ENCODE data around the gene CSN3.

GRCh38 chr4:70251945-70252277, 9.5 kb downstream of the CSN3 start:
- no peak for TF ChIP-seq CTCF (IDR thresholded peaks at IDR 0.05; ENCODE audit: insufficient read depth, low read length, poor library complexity, severe bottlenecking)
- TF ChIP-seq EZH2phosphoT487 (conservative IDR thresholded peaks at IDR 0.05; ENCODE audit: low read length) = no peak

Measured in SU-DHL-6 (cell line).